KOPT-K1 (cell line): Measurements from ENCODE around the gene TMEM147.

Source experiments
- H3K27ac ChIP-seq: fragments of 200-600 bp; sonication (generic); 2 replicates; pipeline ENCODE4 v1.5.1; 2016; ENCODE audit warnings: antibody characterized with exemption, mild to moderate bottlenecking, low read depth, low read length; ENCODE audit not compliant: poor library complexity, severe bottlenecking
- H3K36me3 ChIP-seq: fragments of 200-600 bp; sonication (generic); 2 replicates; pipeline ENCODE4 v1.5.1; 2017; ENCODE audit warnings: antibody characterized with exemption, mild to moderate bottlenecking, low read length, moderate library complexity; ENCODE audit not compliant: insufficient read depth
- H3K9me3 ChIP-seq: fragments of 200-600 bp; sonication (generic); 2 replicates; pipeline ENCODE4 v1.5.1; 2017; ENCODE audit warnings: antibody characterized with exemption, low read length, mild to moderate bottlenecking; ENCODE audit not compliant: insufficient read depth, poor library complexity, severe bottlenecking

The TMEM147 gene

GRCh38 chr19:35512831-35513627 is 32.4 kb upstream of the TMEM147 start:
- no peaks in the 10 kb centered on the region for H3K9me3 ChIP-seq
- no peak overlapping the region for H3K27ac ChIP-seq
- no peaks in the 10 kb centered on the region for H3K36me3 ChIP-seq

GRCh38 chr19:35513628-35514281 is 31.7 kb upstream of the TMEM147 start, which contains the start of gene DMKN:
Gene DMKN (minus strand): TSS chr19:35513649. CDS start chr19:35513475, 174 bp downstream.
- H3K36me3 ChIP-seq, result no peaks in the 10 kb centered on the region
- no peak within 1 kb of the TSS for H3K27ac ChIP-seq
- H3K9me3 ChIP-seq, result no peaks in the 10 kb centered on the region

DNA sequence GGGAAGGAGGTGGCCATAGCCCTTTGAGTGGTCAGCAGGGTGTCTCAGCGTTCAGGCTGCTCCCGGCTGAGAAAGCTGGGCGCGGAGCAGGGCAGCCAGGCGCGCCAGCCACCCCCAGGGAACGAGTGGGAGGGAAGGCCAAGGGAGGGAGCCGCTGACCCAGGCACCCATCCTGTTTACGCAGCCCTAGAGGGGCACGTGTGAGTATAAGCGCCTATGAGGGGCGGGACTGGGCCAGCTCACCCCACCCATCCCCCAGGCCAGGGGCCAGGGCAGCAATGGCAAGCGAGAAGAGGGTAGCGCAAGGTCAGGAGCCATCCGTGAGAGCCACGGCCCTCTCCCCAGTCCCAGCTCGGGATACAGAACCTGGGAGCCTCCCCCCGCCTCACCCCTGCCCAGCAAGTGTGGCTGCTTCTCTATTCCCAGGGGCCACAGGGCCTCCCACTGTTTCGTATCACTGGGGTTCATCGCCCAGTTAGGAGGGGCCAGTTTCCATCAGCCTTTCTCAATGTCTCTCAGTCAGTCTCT is 31.1 kb upstream of the TMEM147 start:
- H3K27ac ChIP-seq, result no peak overlapping the region
- H3K9me3 ChIP-seq, result no peaks in the 10 kb centered on the region
- no peaks in the 10 kb centered on the region for H3K36me3 ChIP-seq

DNA sequence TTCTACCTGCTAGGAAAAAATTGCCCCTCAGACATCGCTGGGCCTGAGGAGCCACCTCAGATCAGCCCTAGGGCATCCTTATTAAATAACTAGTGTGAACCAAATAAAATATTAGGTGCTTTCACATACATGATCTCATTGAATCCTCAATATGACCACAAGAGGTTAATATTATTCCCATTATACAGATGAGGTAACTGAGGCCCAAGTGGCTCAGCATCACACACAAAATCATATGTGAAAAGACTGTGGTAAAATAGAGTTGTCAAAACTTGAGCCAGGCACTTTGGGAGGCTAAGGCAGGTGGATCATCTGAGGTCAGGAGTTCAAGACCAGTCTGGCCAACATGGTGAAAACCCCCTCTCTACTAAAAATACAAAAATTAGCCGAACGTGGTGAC is 29.1 kb upstream of the TMEM147 start:
- Histone ChIP-seq H3K9me3 (no peaks in the 10 kb centered on the region), H3K27ac (no peak overlapping the region), H3K36me3 (no peaks in the 10 kb centered on the region)

DNA sequence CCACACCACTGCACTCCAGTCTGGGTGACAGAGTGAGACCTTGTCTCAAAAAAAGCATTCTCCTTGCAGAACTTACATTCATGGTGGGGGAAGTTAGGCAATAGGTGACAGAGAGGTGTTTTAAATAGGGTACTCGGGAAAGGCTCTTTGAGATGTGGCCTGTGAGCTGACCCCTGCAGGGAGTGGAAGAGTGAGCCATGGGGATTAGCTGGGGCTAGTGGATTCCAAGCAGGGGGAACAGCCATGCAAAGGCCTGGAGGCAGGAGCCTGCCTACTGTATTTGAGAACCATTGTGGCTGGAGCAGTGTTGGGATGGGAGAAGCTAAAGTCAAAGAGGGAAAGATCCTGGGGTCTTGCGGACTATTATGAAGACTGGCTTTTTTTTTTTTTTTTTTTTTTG is 28.1 kb upstream of the TMEM147 start:
- Histone ChIP-seq H3K36me3 (no peaks in the 10 kb centered on the region), H3K9me3 (no peaks in the 10 kb centered on the region), H3K27ac (no peak overlapping the region)

DNA sequence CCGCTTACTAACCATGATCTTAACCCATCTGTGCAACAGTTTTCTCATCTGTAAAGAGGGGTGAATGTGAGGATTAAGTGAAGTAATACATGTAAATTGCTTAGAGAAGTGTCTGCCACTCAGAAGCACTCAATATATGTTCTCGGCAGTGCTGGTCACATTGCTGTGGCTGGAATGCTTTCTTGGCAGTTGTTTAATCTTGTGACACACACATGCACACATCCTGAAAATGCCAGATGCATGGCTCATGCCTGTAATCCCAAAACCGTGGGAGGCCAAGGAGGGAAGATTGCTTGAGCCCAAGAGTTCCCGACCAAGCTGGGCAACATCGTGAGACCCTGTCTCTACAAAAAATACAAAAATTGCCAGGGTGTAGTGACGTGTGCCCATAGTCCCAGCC is 27.1 kb upstream of the TMEM147 start:
- no peak overlapping the region for H3K27ac ChIP-seq
- H3K36me3 ChIP-seq, result no peaks in the 10 kb centered on the region
- no peaks in the 10 kb centered on the region for H3K9me3 ChIP-seq

- H3K9me3 ChIP-seq, result no peaks in the 10 kb centered on the region
- H3K36me3 ChIP-seq, result no peaks in the 10 kb centered on the region
- H3K27ac ChIP-seq, result no peak overlapping the region
These were observed 26.1 kb upstream of the TMEM147 start for GRCh38 chr19:35519291-35519690.

DNA sequence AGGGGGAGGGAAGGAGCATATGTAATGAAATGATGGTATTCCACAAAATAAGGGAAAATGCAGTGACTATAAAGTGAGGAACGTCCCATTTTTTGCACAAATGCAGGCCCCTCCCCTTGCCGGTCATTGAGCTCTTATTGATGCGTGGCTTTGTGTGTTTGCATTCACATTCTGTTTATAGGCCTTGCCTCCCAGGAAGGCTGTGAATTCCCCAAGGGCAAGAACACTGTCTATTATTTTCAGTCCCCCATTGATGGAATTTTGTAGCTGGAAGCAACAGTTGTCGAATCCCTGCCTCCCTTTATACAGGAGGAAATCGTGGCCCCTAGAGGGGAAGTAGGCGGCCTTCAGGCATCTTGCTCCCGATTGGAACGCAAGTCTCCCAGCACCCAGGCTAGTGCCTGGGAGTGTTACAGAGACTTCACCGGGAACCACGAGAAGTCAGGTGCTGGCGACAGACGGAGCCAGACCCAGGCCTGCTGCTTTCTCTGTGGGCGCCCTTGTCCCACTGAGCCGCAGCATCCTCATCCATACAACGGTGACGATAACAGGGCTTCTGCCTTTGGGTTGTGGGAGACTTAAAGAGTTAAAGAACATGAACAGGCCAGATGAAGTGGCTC is 24.2 kb upstream of the TMEM147 start:
- H3K9me3 ChIP-seq, result no peaks in the 10 kb centered on the region
- H3K27ac ChIP-seq, result no peak overlapping the region
- no peaks in the 10 kb centered on the region for H3K36me3 ChIP-seq

DNA sequence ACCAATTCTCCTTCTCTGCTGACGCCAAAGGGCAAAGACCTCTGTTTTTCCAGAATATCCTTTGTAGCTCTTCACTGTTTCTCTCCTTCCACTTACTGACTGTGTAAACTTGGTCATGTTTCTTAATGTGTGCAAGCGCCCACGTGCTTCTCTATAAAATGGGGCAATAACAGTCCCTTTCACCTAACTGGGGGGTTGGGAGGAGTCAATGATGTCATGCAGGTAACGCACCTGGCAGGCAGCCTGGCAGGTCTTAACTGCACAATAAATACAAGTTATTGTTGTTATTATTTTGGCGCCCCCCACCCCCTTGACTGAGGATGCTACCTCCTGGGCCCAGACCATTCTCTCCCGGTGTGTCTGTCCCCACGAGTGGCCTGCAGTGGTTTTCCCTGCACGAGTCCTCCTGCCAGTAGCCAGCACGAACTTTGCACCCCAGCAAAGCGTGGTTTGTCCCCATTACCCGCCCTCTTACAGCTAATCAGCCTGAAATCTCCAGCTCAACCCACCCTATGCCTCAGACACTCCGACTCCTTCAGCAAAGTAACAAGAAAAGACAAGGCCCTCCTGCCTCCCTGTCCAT is 22.6 kb upstream of the TMEM147 start:
- no peaks in the 10 kb centered on the region for H3K36me3 ChIP-seq
- H3K27ac ChIP-seq, result no peak overlapping the region
- H3K9me3 ChIP-seq, result no peaks in the 10 kb centered on the region

GRCh38 chr19:35524181-35524837 is 21.1 kb upstream of the TMEM147 start:
- Histone ChIP-seq H3K27ac (no peak overlapping the region), H3K36me3 (no peaks in the 10 kb centered on the region), H3K9me3 (no peaks in the 10 kb centered on the region)

DNA sequence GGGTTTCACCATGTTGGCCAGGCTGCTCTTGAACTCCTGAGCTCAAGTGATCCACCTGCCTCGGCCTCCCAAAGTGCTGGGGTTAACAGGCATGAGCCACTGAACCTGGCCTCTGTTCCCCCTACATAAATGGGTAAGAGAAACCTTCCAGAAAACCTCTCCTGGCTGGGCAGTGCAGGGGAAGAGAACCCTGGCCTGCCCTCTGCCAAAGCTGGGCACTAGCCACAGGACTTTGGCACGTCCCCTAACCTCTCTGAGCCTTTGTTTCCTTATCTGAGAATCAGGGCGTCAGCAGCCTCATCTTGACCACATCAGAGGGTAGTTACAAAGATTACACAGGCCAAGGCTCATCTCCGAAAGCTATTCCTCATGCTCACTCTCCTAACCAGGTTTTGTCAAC is 19.6 kb upstream of the TMEM147 start:
- Histone ChIP-seq H3K9me3 (no peaks in the 10 kb centered on the region), H3K27ac (no peak overlapping the region), H3K36me3 (no peaks in the 10 kb centered on the region)

DNA sequence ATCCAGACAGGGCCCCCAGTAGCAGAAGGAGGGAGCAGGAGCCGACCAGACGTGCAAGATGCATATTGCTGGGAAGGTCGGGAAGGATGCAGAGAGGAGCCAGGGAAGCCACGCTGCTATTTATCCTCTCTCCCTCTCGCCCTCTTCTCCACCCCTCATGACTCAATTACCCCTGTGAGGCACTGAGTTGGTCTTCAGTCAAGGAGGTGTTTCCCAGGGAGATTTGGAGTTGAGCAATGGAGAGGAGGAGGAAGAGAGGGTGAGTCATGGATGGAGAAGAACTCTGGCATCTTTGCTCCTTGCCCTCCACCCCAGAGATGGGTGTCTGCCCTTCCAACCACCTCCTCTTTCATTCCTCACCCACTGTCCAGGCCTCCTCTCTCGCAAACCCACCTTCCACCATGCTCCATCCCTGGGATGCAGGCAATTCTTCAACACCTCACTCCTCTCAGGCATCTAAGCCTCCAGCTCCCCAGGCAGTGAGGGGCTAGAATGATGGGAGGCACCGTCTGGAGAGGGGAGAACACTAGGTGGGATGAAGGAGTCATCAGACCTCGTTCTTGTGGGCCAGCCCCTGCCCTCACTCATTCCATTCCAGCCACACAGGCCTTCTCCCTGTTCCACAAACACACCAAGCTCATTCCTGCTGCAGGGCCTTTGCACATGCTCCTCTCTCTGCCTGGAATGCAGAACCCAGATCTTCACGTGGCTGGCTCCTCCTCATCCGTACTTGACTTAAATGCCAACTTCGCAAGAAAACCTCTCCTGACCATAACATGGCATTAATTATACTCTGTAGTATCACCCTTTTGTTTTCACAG is 17.0 kb upstream of the TMEM147 start, which contains the start of gene SBSN:
TSS of gene SBSN (minus strand) at position 94 of the 821 bp plus-strand sequence. CDS start at position 64, 30 bp downstream.
- Histone ChIP-seq H3K27ac (no peak within 1 kb of the TSS), H3K9me3 (no peaks in the 10 kb centered on the region), H3K36me3 (no peaks in the 10 kb centered on the region)

DNA sequence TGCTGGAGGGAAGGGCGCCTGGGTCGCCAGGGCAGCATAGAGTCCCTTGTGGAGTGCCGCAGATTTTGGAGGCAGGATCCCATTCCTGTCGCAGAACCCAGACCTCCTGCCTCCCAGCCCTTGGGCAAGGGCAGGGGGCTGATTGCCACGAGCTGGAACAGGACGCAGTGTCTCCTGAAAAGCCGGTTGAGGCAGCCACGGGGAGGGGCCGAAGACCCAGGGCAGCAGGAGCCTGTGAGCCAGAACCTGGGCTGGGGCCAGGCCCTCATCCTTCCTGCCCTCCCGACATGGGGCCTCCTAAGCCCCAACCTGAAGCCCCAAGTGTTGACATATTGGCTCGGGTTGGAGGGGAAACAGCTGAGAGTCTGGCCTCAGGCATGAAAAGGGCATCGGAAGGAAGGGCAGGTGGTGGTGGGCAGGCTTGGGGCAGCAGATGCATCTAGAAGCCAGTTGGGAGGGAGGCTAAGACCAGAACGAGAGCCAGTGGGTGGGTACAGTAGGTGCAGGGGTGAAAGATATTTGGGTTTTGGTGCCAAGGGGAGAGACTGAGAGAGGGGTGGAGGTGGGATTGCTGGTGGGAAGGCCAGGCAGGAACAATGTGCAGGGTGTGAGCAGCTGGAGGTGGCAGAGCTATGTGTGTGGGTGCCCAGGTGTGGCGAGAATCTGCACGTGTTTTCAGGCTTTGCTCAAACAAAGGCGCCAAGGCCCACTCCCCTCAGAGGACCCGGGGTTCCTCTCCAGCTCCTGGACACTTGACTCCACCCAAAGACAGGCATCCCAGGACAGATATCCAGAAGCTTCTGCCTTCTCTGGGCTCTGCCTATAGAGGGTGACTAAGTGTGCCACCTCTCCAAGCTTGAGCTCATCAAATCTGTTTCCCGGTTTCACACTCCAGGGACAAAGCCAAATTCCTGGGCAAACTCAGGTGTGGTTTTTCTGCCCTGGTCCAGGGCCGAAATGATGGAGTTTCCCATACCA is 15.9 kb upstream of the TMEM147 start:
- Histone ChIP-seq H3K36me3 (no peaks in the 10 kb centered on the region), H3K9me3 (no peaks in the 10 kb centered on the region), H3K27ac (no peak overlapping the region)
